AG09319 (cell line): ENCODE measurements around the gene LSMEM2.

ENCODE experiments used
- DNase-seq: peaks from one replicate; pipeline ENCODE4 v3.0.0-alpha.2; 2010; ENCODE audit warnings: low read depth; ENCODE audit errors: extremely low read depth
- TF ChIP-seq, protein P1 (sequence below): IDR thresholded peaks from 2 replicates; pipeline ENCODE4 v1.5.1; 2011; ENCODE audit warnings: low read depth, mild to moderate bottlenecking, inconsistent platforms, low read length, moderate library complexity

LSMEM2 gene

GRCh38 chr3:50317300-50317699 lies 38.4 kb downstream of the LSMEM2 start:
- TF ChIP-seq, protein P1, sequence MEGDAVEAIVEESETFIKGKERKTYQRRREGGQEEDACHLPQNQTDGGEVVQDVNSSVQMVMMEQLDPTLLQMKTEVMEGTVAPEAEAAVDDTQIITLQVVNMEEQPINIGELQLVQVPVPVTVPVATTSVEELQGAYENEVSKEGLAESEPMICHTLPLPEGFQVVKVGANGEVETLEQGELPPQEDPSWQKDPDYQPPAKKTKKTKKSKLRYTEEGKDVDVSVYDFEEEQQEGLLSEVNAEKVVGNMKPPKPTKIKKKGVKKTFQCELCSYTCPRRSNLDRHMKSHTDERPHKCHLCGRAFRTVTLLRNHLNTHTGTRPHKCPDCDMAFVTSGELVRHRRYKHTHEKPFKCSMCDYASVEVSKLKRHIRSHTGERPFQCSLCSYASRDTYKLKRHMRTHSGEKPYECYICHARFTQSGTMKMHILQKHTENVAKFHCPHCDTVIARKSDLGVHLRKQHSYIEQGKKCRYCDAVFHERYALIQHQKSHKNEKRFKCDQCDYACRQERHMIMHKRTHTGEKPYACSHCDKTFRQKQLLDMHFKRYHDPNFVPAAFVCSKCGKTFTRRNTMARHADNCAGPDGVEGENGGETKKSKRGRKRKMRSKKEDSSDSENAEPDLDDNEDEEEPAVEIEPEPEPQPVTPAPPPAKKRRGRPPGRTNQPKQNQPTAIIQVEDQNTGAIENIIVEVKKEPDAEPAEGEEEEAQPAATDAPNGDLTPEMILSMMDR: no peak
- no peak for DNase-seq

- TF ChIP-seq, protein P1: no peak
- DNase-seq: no peak
These were observed 39.3 kb downstream of the LSMEM2 start for GRCh38 chr3:50318163-50318562.

DNA sequence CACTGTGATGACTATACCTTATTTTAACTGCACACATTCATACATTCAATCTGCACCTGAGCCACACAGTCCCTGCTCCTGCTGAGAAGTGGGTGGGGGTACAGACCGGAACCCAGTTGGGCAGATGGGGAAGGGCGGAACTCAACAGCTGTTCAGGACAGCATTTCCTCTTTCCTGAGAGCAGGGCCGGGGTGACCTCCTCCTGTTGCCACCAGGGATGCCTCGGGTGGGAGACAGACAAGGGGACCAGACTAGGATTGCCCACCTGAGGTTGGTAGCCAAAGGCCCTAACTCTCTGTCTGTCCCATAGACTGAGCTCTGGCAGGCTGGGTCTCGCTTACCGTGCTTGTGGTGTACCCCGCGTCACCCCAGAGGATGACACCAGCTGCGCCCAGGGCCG lies 39.7 kb downstream of the LSMEM2 start:
- DNase-seq: no peak
- TF ChIP-seq, protein P1: no peak

DNA sequence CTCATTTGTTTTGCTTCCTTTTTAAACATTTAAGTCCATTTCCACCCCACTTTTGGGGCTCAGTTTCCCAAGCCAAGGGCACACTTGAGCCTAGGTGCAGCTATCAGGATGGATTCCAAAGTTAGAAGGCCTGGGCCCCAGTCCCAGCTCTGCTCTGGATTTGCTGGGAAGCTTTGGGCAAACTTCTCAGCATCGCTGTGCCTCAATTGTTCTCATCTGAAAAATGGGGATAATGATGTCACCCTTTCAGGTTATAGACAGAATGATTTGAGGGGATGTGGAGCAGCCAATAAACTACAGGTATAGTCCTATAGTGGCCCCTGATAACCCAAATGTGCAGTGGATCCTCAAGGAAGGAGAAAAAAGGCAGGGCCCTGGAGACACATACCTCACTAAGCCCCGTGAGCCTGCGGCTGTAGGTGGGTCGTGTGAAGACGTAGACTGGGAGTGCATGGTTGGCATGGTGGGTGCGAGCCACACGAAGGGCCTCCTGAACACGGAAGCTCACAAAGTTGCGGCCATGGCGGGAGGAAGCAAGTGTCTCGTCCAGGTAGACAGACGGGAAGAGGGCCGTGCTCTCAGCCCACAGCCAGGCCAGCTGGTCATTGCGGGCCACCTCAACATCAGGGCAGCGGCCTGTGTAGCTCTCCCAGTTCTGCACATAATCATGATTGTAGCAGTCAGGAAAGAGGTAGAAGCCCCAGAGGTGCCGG lies 40.5 kb downstream of the LSMEM2 start:
- DNase-seq: no peak
- TF ChIP-seq, protein P1: no peak

GRCh38 chr3:50319894-50320625 lies 41.2 kb downstream of the LSMEM2 start:
- TF ChIP-seq, protein P1: no peak

DNA sequence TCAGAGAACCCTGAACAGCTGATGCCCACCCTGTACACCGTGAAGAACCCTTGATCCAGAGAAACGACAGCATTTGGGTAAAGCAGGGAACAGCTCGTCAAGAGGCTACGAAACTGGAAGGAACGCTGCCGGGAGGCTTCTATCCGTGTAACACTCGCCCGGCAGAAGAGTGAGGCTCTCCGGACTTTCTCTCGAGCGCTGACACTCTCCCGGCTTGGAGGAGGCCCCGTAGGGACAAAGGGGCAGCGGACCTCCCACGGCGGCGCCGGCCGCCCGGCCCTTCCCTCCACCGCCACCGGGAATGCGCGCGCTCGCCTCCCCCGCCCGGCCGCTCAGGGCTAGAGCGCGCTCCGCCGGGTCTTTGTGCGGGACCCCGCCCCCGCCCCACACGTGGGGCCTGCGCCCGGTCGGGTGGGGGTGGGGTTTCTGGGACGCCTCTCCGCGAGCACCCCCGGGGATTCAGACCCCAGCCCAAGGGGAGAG lies 42.0 kb downstream of the LSMEM2 start:
- TF ChIP-seq, protein P1: no peak
- DNase-seq: no peak

More at GRCh38 chr3:50319894-50320625, 41.2 kb downstream of the LSMEM2 start:
- no peak for DNase-seq
